SIG-M5 (cell line): ENCODE measurements around the gene VIT.

Experiments used
- DNase-seq: peaks from one replicate; lab custom pipeline; 2025; lab: John Stamatoyannopoulos, UW

Gene VIT

DNA sequence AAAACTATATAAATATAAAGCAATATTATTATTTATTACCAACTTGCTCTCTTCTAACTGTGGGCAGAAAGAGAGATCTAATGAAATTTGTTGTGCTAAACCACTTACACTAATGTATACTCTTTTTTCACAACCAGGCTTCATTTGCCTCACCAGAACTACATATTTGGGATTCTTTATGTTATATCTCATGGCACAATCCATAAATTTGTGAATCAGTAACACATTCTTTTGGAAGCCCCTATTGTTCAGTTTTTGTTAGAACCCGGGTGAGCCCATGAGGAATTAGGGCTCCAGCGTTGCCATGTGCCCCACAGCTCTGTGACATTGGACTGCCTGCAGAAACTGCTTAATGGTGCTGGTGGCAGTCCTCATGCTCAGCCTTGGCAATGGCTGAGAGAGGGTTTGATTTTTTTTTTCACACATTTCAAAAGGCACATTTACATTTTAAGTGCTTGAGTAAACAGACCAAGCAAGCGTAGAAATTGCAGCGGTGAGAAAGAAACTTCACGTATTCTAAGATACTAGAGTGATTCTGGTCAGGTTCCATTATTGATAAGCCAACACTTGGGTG, 15.3 kb downstream of the VIT start:
- no peak for DNase-seq

DNA sequence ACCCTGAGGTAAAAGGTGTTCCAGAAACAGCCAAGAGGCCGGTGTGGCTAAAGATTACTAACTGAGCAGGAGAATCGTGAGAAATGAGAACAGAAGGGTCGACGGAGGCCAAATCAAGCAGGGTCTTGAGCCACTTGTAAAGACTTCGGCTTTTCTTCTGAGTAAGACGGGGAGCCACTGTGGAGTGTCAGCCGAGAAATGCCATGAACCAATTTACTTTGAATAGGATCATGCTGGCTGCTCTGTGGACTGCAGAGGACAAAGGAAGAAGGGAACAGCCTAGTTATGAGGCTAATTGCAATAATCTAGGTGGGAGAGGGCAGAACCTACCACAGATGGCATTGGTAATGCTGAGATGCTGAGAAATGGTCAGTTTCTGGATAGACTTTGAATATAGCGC, 16.8 kb downstream of the VIT start:
- DNase-seq, result no peak

DNA sequence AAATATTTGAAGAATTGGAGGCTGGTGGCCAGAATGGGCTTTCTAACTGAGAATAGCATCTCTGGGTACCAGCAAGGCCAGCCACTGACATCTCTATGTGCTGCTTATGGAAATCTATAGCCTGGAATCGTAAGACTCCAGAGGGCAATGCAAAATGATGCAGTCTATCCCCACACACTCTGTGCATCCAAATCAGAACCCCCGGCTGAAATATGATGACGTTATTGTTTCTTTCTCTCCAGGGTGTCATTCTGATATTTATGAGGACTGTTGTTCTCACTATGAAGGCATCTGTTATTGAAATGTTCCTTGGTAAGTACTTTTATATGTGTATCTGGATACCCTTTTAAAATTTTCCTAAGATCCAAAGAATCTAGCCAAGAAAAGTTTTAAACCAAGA, 19.6 kb downstream of the VIT start:
- no peak for DNase-seq

DNA sequence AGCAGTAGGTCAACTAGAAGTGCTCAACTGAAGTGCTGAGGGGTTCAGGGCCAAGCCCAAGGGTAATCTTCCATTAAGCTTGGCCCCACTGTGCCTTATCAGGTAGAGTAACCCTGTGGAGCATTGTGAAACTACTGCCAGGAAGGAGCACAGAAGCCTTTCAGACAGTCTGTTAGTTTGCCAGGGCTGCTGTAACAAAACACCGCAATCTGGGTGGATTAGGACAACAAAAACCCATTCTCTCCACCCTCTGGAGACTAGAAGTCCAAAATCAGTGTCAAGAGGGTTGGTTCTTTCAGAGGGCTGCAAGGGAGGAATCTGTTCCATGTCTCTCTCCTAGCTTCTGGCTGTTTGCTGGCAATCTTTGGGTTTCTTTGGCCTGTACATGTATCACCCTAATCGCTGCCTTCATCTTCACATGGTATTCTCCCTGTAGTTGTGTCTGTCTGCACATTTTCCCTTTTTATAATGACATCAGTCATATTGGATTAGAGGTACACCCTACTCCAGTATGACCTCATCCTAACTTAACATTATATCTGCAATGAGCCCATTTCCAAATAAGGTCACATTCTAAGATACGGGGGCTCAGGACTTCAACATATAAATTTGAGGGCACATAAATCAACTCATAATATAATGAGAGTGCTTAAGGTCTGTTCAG, 21.2 kb downstream of the VIT start:
- DNase-seq, result no peak

DNA sequence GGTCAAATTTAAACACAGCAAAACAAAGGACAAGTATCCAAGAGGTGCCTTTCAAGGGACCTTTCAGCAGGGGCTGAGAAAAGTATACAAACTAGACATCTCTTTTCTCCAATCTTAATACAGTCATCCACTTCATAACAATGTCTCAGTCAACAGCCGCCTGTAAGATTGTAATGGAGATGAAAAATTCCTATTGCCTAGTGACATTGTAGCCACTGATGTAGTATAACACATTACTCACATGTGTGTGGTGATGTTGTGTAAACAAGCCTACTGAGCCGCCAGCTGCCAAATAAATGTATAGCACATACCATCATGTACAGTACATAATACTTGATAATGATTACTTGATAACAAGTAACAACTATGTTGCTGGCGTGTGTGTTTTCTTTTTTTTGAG, 31.0 kb downstream of the VIT start:
- DNase-seq, result no peak

DNA sequence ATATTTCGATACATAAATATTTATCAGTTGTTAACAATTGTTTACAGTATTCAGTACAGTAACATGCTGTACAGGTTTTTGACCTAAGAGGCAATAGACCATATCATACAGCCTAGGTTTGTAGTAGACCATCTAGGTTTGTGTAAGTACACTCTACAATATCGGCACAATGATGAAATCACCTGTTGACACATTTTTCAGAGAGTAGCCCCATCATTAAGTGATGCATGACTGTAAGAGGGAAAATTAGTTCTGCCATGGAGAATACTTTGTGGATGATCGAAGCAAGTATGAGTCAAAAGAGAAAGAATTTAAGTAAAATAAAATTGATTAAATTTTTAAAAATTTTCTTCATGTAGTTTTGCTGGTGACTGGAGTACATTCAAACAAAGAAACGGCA, 32.6 kb downstream of the VIT start:
- no peak for DNase-seq

DNA sequence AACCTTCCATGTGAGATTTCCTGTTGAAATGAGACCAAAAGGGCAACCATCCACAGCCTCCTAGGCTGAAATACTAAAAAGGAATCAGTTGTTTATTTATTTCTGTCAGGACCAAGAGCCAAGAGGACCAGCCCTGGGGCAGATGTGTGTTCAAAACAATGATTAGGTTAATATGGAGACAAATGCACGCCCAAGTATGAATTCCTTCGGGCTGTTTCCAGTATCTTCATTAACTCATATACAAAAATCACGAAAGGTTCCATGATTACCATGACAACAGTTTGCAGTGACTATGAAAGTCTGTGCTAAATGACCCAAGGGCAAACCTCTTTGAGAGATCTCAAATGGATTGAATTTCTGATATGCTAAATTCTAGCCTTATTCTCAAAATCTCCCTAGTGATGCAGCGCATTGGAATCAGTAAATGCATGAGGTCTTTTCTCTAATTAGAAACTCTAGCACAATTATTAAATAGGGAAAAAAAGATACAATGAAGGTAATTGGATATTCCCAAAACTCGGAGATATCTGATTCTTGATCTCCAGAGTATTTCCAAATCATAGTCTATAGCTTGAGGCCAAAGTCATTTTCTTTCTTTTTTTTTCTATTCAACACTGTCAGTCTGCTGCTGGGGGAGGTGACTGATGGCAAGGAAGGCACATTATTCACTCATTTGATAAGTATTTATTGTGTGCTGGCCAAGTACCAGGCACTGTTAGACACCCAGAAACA, 35.6 kb downstream of the VIT start:
- no peak for DNase-seq

DNA sequence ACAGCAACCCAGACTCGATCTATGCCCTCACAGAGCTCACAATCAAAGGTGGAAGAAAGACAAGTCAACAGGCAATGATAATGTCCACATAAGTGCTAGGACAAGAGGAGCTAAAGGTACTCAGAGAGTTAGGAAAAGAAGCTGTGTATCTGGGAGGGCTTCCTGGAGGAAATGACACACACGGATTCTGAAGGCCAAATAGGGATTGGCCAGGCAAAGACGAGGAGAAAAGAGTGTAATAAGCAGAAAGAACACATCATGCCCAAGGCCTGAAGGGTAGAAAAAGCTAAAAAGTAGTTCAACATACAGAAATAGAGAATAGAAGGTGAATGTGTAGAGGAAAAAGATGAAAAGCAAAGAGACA, 36.1 kb downstream of the VIT start:
- no peak for DNase-seq

DNA sequence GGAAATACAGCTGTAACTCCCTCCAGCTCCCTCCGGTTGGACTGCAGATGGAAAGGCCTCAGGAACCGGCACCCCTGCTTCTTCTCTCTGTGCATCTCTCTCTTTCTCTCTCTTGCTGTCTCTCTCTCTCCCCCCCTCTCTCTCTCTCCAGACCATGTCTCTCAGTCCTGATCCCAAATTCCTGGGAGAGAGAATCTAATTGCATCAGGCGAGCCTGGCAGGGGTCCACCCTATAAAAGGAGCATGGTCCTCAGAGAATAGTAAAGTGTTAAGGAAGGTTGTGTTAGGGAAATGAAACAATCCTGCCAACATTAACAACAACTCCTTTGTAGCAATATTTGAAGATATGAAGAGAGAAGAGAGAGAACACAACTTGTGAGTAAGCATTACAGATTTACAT, 36.7 kb downstream of the VIT start:
- DNase-seq, result no peak

DNA sequence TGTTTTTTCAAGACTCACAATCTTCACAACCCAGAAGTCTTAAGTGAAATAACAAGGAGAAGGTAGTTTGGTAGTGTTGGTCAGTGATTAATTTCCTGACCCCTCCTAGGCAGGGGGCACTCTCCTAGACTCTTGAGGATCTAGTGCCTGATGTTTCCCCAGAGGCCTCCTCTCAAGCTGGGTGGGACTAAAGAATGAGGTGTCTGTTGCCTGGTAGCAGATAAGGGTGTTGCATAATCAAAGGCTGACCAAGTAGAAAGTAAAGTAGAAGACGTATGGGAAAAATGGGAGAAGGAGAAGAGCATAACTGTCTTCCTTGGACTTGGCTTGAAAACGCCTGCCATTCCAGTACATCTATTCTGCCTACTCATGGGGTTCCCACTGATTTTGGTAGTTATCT, 37.8 kb downstream of the VIT start:
- DNase-seq, result no peak

DNA sequence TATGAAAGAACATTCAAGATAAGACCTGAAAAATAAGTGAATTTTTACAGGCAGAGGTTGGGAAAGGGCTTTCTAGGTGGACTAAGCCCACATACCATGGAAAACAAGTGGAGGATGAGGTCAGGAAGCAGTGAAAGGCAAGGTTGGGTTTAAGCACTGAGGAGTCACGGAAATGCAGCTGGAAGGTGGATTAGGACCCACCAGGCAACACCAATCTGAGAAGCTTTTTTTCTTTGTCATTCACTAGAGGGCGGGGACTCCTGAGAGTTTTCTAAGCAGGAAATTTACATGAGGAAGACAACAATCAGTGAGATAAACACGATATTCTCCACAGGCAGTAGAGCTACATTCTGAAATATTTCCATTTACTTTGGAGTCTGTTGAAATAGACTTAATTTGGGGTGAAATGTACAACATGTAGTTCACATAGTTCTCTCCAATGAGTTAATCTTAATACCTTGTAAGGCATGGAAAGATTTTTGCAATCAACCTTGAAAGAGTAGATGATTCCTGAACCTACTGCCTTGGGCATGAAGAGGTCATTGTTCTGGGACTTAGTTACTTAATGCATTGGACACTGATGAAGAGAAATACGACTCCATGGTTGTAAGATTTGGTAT, 40.7 kb downstream of the VIT start:
- DNase-seq, result no peak

DNA sequence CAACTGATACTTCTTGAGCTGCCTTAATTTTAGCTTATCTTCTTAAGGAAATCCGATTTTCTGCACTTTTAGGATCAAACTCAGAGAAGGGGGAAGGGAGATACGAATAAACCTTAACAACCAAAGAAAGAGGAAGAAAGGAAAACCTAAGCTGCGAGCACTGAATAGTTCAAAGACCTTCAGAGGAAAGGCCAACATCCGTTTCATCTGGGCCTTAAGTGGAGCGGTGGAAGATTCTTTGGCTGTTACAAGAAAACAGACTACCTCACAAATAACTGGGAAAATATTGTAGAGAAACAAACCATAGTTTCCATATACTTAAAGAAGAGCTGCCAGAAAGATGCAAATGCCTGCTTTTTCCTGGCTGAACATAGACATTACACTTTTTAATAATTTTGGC, 43.6 kb downstream of the VIT start:
- DNase-seq, result no peak

DNA sequence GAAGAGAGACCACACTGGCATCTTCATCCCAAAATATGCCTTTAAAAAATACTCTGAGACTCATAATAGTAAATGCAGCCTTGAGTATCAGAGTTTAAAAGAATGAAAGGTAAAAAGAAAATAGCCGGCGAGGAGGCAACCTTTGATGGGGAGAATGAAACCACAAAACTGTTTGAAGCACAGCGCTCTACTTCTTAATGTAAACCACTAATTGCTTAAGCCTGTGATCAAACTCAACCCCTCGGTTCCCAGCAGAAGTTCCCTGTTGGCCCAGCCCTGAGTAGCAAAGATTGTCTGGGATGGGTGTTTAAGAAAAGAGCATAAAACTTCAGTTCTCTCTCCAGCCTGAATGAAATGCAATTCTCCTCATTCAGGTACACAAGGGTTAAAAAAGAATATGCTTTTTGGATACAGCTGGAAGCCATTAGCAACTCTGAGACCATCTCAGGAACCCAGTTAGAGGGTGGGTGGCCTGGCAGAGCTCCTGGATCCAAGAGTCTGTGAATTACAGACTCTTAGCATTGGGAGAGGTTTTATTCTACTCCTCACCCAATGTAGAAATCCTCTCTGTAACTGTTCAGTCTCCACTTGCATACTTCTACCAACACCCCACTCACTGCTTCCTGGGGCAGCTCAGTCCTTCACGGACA, 44.8 kb downstream of the VIT start:
- DNase-seq, result no peak

DNA sequence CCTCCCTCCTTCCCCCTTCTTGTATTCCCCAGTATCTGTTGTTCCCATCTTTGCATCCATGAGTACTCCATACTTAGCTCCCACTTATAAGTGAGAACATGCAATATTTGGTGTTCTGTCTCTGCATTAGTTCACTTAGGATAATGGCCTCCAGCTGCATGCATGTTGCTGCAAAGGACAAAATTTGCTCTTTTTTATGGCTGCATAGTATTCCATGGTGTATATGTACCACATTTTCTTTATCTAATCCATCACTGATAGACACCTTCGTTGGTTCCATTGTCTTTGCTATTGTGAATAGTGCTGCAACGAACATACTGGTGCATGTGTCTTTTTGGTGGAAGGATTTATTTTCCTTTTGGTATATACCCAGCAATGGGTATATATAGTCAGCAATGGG, 47.4 kb downstream of the VIT start:
- no peak for DNase-seq

DNA sequence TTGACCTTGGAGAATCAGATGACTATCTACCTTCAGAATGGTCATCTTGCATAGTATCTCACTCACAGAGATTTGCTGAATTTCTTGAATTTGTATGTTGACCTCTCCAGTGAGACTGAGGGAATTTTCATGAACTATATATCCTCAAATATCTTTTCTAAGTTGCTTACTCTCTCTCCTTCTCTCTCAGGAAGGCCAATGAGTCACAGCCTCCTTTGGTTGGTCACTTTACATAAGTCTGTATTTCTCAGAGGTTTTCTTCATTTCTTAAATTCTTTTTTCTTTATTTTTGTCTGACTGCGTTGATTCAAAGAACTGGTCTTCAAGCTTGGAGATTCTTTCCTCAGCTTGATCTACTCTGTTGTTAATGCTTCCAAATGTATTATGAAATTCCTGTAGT, 51.7 kb downstream of the VIT start:
- DNase-seq, result no peak

DNA sequence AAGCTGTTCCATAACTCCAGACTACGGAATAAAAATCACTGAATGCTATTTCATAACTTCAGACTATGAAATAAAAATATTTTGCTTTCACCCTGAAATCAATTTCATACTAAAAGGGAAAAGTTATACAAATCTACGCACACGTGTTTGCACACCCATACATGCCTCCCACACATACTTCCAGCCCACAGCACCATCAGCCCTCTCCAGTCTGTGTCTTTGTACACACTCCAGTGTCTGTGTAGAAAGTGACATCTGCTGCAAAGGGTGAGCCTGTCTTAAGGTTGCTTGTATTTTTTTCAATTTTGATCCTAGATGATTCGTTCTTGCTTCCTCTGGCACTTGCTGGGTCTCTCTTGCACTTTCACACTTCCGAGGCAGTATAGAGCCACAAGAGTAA, 53.6 kb downstream of the VIT start:
- no peak for DNase-seq

DNA sequence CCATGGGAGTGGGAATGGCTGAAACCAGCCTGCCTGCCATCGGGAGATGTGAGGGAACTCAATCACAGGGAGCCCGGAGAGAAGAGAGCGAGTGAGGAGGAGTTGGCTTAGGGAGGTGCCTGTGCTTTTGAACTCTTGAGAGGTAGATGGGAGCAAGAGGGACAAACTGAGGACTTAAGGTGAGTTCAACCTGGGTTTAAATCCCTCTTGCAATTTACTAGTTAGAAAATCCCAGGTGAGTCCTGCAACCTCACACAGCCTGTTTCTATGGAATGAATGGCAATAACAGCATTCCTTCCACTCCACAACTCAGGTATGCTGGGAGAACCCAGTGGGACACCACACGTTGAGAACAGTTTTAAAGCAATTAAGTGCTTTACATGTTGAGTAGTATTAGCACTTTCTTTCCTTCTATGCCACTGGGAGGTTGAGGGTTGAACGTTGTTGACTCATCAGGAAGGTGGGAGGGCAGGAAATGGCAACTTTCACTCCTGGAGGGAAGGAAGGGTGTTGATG, 57.3 kb downstream of the VIT start:
- no peak for DNase-seq

DNA sequence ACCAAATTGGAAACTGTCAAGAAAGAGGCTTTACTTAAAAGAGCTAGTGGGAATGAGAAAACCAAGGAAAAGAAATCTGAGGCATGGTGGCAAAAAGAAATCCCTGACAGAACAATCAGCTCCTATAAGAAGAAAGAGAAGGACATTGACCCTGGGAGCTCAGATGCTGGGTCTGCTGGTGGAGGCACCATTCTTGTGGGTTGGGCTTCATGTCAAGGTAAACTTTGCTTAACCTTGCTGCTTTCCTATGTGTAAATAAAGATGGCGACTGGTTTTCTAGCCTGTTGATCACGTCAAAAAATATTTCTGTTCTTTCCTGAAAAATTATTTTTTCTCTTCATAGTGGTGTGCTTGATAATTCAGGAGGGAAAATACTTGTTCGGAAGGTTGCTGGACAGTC, 58.1 kb downstream of the VIT start:
- no peak for DNase-seq

DNA sequence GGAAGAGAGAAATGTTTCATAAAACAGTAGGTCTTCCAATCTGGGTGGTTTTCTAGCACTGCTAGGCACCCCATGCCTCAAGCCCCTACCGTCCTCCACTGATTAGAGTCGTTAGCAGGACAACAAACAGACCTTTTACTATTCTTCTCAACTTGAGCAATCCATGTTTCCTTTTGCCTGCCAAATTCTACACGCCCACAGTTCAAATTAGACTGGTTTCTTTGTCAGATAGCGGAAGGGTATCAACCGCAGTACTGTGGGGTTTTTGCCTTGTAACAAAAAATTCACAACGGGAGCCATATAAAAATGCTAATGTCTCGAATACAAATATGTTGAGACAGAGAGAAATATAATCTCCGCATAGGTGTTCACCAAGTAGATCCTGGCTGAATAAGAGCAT, 59.9 kb downstream of the VIT start:
- no peak for DNase-seq

DNA sequence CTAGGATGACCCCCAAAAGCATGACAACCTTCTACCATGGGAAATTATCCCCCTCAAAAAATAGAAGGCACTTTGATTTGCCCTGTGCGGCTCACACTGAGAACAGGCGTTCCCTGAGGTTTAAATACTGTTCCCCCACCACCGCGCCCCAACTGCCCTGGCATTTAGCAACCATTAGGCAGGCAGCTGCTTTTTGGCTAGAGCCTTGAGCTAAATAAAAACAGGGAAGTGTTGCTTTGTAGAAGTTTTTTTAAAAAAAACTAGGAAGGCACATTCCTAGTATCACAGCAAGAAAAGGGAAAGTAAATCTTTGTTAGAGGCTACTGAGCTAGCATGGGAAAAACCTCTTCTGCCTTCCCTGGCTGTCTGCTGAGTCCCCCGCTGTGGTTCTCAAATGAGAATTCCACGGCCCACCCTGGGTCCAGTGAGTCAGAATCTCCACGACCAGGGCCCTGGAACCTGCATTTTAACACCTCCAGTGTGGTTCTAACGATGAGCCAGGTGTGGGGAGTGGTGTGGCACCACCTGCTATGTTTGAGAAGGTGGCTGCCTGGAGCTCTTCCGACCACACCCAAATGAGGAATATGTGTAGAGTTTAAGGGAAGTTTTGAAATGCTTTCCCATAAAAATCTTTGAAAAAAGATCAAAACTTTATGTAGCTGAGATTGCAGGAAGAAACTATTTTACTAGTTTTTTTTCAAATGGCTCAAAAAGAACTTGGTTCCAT, 66.4 kb downstream of the VIT start:
- no peak for DNase-seq

DNA sequence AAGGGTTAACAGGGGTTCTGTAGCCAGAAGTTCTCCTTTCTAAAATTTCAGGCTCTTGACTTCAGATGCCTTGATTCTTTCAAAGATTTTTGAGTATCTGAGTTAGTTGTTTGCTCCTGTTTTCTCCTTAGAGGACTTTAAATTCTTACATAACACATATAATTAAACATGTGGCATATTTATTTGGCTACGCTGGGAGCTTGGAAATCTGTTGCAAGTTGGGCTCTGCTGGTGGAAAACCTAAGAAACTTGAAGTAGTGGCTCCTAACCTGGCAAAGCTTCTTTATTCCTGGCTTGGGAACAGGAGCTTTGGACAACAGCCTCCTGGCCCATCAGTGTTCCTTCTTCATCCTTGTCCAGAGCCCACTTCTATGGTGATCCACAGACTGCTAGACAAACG, 72.6 kb downstream of the VIT start:
- DNase-seq, result no peak
